22Rv1 (cell line): ENCODE measurements around the gene ADCY1.
"Not testable (repeated sequence)": the region's sequence is repeated elsewhere in the genome, so short reads cannot be mapped to it uniquely, and the experiment has no call there.

Source experiments
- H3K27ac ChIP-seq: fragments of 450-650 bp; 2 replicates; pipeline ENCODE4 v1.5.1; 2017
- CTCF ChIP-seq: fragments of 450-650 bp; IDR thresholded peaks from 2 replicates; pipeline ENCODE4 v1.5.1; 2017; ENCODE audit warnings: mild to moderate bottlenecking
- ZFX ChIP-seq: fragments of 450-650 bp; IDR thresholded peaks from 2 replicates; pipeline ENCODE4 v1.6.1; 2017; ENCODE audit warnings: antibody characterized with exemption, borderline replicate concordance

Gene ADCY1

GRCh38 chr7:45721686-45722598, 147.8 kb downstream of the ADCY1 start:
- TF ChIP-seq ZFX (no peak), CTCF (peak; percentile 22)
- H3K27ac ChIP-seq, result 0 out of 2 replicates have a peak overlapping the region, but pooled peaks have one; percentile 3

- peak overlapping the region; percentile 14; the same call in 1 of the 2 replicates for H3K27ac ChIP-seq
Measured at GRCh38 chr7:45725231-45725630, 151.1 kb downstream of the ADCY1 start.

GRCh38 chr7:45726883-45727282, 152.7 kb downstream of the ADCY1 start:
- no peak overlapping the region for H3K27ac ChIP-seq
- TF ChIP-seq ZFX, result no peak

- not testable (repeated sequence) for H3K27ac ChIP-seq
Measured at GRCh38 chr7:45731692-45732443, 157.7 kb downstream of the ADCY1 start.

- H3K27ac ChIP-seq, result not testable (repeated sequence)
Measured at GRCh38 chr7:45738920-45739319, 164.8 kb downstream of the ADCY1 start.

GRCh38 chr7:45740573-45740972, 166.4 kb downstream of the ADCY1 start:
- not testable (repeated sequence) for H3K27ac ChIP-seq

- not testable (repeated sequence) for H3K27ac ChIP-seq
- TF ChIP-seq CTCF, result peak; percentile 23
Measured at GRCh38 chr7:45748976-45749375, 174.8 kb downstream of the ADCY1 start.

- not testable (repeated sequence) for H3K27ac ChIP-seq
Measured at GRCh38 chr7:45751352-45751751, 177.2 kb downstream of the ADCY1 start.

- H3K27ac ChIP-seq, result not testable (repeated sequence)
Measured at GRCh38 chr7:45756333-45756732, 182.2 kb downstream of the ADCY1 start.

- peak overlapping the region; percentile 20; the same call in 1 of the 2 replicates for H3K27ac ChIP-seq
- peak; percentile 21; the same call in 1 of the 2 replicates for TF ChIP-seq CTCF
Measured at GRCh38 chr7:45756757-45757156, 182.6 kb downstream of the ADCY1 start.

GRCh38 chr7:45759464-45759863, 185.3 kb downstream of the ADCY1 start:
- not testable (repeated sequence) for H3K27ac ChIP-seq

- H3K27ac ChIP-seq, result not testable (repeated sequence)
Measured at GRCh38 chr7:45761545-45762205, 187.5 kb downstream of the ADCY1 start.

GRCh38 chr7:45762225-45762994, 188.2 kb downstream of the ADCY1 start:
- not testable (repeated sequence) for H3K27ac ChIP-seq
